ENCODE measurements around the gene SARM1.

The SARM1 gene

GRCh38 chr17:28350271-28350670 is 21.2 kb upstream of the SARM1 start:
- H3K4me3 ChIP-seq (ENCODE audit: extremely low read depth, insufficient read depth, low read length, poor library complexity, severe bottlenecking), result no peak overlapping the region
- H3K9me3 ChIP-seq (ENCODE audit: control insufficient read depth, low read length), result no peaks in the 10 kb centered on the region
- H3K27ac ChIP-seq (ENCODE audit: low read depth, low read length, severe bottlenecking), result no peak overlapping the region
- H3K36me3 ChIP-seq (ENCODE audit: control insufficient read depth, insufficient read depth, low read length), result peaks cover 95% of the 10 kb centered on the region
- H3K4me1 ChIP-seq (ENCODE audit: control insufficient read depth, insufficient read depth, low read length, poor library complexity, severe bottlenecking), result peaks cover 26% of the 10 kb centered on the region
- WGBS, 2 experiments (ENCODE audit: insufficient coverage in 2 of 2), result 97 to 100% methylated on average over 4 to 6 of the region's 7 CpGs

DNA sequence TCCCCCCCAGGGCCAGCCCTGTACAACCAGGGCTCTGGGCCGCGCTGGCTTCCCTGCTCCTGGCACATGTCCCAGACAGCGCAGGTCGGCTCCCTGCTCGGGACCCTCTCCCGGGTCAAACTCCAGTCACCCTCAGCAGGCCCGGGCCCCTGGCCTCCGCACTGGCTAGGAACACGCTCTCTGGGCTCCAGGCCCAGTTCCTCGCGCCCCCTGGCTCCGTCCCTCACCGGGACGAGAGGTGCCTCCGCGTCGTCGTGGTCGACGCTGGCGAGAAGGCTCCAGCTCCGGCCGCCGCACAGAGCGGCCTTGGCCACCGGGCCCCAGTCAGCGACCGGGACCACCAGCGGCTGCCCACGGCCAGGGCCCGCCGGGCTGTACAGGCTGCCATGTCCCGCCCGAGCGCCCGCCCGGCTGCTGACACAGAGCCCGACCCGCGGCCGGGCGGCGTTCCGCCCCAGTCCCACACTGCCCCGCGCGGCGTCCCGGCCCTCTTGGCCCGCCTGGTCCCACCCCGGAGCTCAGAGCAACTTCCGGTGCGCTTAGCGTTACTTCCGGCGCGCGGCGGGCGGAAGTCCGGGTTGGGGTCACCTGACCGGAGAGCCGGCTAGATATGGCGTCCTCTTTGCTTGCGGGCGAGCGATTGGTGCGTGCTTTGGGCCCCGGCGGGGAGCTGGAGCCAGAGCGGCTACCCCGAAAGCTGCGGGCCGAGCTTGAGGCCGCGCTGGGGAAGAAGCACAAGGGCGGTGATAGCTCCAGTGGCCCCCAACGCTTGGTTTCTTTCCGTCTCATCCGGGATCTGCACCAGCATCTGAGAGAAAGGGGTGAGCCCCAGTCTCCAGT is 14.2 kb upstream of the SARM1 start, which contains the start of gene POLDIP2:
POLDIP2 (minus strand) TSS at position 467 of the 840 bp plus-strand sequence; CDS start at position 388, 79 bp downstream.
- H3K4me3 ChIP-seq (ENCODE audit: extremely low read depth, insufficient read depth, low read length, poor library complexity, severe bottlenecking), result peak within 1 kb of the TSS; percentile 93
- 0% methylated on average over 67 to 71 of the region's 80 CpGs for WGBS, 2 experiments (ENCODE audit: insufficient coverage in 2 of 2)
- peaks cover 63% of the 10 kb centered on the region for H3K36me3 ChIP-seq (ENCODE audit: control insufficient read depth, insufficient read depth, low read length)
- H3K4me1 ChIP-seq (ENCODE audit: control insufficient read depth, insufficient read depth, low read length, poor library complexity, severe bottlenecking), result peaks cover 15% of the 10 kb centered on the region
- H3K9me3 ChIP-seq (ENCODE audit: control insufficient read depth, low read length), result no peaks in the 10 kb centered on the region
- H3K27ac ChIP-seq (ENCODE audit: low read depth, low read length, severe bottlenecking), result peak within 1 kb of the TSS; percentile 71

- Histone ChIP-seq H3K27ac (ENCODE audit: low read depth, low read length, severe bottlenecking) (peak overlapping the region; percentile 71), H3K4me1 (ENCODE audit: control insufficient read depth, insufficient read depth, low read length, poor library complexity, severe bottlenecking) (peaks cover 15% of the 10 kb centered on the region), H3K9me3 (ENCODE audit: control insufficient read depth, low read length) (no peaks in the 10 kb centered on the region), H3K4me3 (ENCODE audit: extremely low read depth, insufficient read depth, low read length, poor library complexity, severe bottlenecking) (peak overlapping the region; percentile 93), H3K36me3 (ENCODE audit: control insufficient read depth, insufficient read depth, low read length) (peaks cover 64% of the 10 kb centered on the region)
- WGBS, 2 experiments (ENCODE audit: insufficient coverage in 2 of 2), result 0 to 13% methylated on average over 2 to 3 of the region's 4 CpGs
These were observed 13.6 kb upstream of the SARM1 start for GRCh38 chr17:28357901-28358197.

DNA sequence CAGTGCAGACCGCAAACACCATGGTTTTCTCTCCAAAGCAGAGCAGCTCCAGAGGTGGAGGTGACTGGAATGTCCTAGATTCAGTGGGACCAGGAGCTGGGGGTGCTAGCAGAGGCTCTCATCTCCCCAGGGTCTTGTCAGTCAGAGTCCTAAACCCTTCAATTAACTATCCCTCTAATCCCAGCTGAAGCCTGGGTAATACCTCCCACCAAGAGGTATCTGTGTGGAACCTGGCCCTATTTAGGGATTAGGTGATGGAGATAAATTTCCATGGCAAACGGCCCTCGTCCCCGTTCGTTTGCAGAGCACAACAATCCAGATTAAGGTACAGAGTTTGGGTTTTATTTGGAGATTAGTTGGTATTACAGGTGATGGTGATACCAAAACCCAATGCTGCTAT is 8.3 kb upstream of the SARM1 start:
- no peak overlapping the region for H3K4me3 ChIP-seq (ENCODE audit: extremely low read depth, insufficient read depth, low read length, poor library complexity, severe bottlenecking)
- 97 to 100% methylated on average over 1 to 5 of the region's 5 CpGs for WGBS, 2 experiments (ENCODE audit: insufficient coverage in 2 of 2)
- no peak overlapping the region for H3K27ac ChIP-seq (ENCODE audit: low read depth, low read length, severe bottlenecking)
- H3K9me3 ChIP-seq (ENCODE audit: control insufficient read depth, low read length), result no peaks in the 10 kb centered on the region
- peaks cover 5% of the 10 kb centered on the region for H3K4me1 ChIP-seq (ENCODE audit: control insufficient read depth, insufficient read depth, low read length, poor library complexity, severe bottlenecking)
- H3K36me3 ChIP-seq (ENCODE audit: control insufficient read depth, insufficient read depth, low read length), result peaks cover 61% of the 10 kb centered on the region

DNA sequence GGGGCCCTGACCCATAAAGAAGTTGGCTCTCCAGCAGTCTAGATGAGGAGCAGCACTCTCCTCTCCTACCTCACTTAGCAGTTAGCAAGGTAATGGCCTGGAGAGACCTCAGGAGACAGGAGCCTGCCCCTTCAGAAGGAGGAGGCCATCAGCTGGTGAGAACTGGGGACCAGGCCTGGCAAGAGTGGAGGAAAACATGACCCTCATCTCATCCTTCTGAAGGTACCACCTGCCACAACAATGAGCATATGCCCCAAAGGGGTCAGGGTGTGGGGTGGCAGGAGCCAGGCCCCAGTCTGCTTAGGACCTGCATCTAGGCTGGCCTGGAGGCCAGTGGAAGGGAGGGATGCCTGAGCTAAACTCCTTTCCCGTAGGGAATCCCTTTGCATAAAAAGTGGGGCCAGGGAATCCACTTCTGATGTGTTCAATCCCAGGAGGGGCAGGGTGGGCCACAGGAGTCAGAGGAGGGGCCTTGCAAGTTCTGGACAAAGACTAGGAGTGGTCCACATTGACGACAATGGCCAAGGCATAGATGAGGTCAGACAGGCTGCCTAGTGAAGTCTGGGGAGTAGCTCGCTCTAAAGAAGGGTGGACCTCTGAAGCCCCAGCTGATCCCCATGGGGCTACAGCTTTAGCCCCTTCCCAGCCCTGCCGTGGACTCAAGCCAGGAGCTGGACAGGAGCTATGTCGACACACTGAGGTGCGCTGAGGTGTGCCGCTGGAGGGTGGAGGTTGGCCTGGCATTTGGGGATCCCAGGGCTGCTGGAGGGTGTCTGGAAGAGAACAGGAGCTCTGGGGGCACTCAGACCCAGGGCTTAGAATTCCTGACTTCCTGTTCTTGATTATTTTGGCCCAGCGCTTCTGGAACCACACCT is 7.5 kb upstream of the SARM1 start:
- Histone ChIP-seq H3K4me3 (ENCODE audit: extremely low read depth, insufficient read depth, low read length, poor library complexity, severe bottlenecking) (no peak overlapping the region), H3K27ac (ENCODE audit: low read depth, low read length, severe bottlenecking) (no peak overlapping the region), H3K9me3 (ENCODE audit: control insufficient read depth, low read length) (no peaks in the 10 kb centered on the region), H3K36me3 (ENCODE audit: control insufficient read depth, insufficient read depth, low read length) (peaks cover 56% of the 10 kb centered on the region), H3K4me1 (ENCODE audit: control insufficient read depth, insufficient read depth, low read length, poor library complexity, severe bottlenecking) (no peaks in the 10 kb centered on the region)
- WGBS, 2 experiments (ENCODE audit: insufficient coverage in 2 of 2), result 94 to 96% methylated on average over 4 to 8 of the region's 8 CpGs

DNA sequence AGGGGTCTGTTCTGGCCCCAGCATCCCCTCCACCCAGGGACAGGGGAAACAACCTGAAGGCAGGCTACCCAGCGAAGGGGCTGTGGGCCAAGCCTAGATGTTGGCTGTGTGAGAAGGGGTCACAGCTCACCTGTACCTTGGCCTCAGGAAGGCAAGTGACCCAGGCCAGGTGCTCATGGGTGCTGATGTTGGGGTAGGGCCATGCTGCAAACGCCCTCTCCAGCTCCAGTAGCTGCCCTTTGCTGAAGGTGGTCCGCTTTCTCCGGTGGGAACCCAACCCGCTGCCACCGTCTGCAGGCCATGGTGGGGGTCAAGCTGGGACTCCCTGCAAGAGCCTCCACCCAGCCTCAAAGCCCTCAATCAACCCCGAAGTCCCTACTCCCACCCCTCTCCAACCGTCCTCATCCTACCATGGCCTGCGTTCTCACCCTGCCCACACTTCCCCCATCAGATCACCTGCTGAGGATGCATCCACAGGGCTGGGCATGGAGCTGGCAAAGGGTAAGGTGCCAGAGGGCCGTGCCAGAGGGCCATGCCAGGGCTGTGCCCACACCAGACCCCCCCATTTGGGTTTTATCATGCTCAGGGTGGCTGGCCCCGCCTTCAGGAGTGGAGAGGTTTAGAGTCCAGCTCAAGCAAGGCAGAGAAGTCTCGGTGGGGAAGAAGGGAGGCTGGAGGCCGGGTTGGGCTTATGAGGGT is 6.7 kb upstream of the SARM1 start, which contains the start of gene SEBOX:
SEBOX (minus strand) TSS at position 535 of the 699 bp plus-strand sequence; CDS start at position 487, 48 bp downstream.
- Histone ChIP-seq H3K9me3 (ENCODE audit: control insufficient read depth, low read length) (no peaks in the 10 kb centered on the region), H3K4me1 (ENCODE audit: control insufficient read depth, insufficient read depth, low read length, poor library complexity, severe bottlenecking) (peaks cover 6% of the 10 kb centered on the region), H3K4me3 (ENCODE audit: extremely low read depth, insufficient read depth, low read length, poor library complexity, severe bottlenecking) (no peak within 1 kb of the TSS), H3K27ac (ENCODE audit: low read depth, low read length, severe bottlenecking) (no peak within 1 kb of the TSS), H3K36me3 (ENCODE audit: control insufficient read depth, insufficient read depth, low read length) (peaks cover 48% of the 10 kb centered on the region)
- WGBS, 2 experiments (ENCODE audit: insufficient coverage in 2 of 2), result 97% methylated on average over 6 to 9 of the region's 13 CpGs

DNA sequence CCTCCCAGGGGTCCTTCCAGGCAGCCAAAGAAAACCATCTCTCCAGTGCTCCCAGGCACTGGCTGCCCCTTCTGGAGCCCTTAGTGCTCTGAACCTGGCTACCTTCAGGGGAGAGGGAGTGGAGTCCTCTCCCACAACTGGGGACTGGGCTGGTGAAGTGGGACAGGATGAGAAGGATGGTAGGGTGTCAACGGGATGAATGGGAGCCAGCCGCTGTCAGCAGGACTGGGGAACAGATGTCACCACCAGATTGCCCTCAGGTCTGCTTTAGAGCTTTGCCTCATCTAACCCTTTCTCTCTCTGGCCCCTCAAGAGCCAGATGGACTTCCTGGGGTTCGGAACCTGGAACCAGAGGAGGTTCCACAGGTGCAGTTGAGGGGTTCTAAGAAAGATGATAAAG is 6.0 kb upstream of the SARM1 start:
- H3K36me3 ChIP-seq (ENCODE audit: control insufficient read depth, insufficient read depth, low read length), result peaks cover 42% of the 10 kb centered on the region
- no peak overlapping the region for H3K27ac ChIP-seq (ENCODE audit: low read depth, low read length, severe bottlenecking)
- 100% methylated on average over 2 of the region's 3 CpGs; no CpG with 5 or more reads in 1 of the 2 experiments for WGBS, 2 experiments (ENCODE audit: insufficient coverage in 2 of 2)
- peaks cover 10% of the 10 kb centered on the region for H3K4me1 ChIP-seq (ENCODE audit: control insufficient read depth, insufficient read depth, low read length, poor library complexity, severe bottlenecking)
- no peaks in the 10 kb centered on the region for H3K9me3 ChIP-seq (ENCODE audit: control insufficient read depth, low read length)
- H3K4me3 ChIP-seq (ENCODE audit: extremely low read depth, insufficient read depth, low read length, poor library complexity, severe bottlenecking), result no peak overlapping the region

- Histone ChIP-seq H3K4me3 (ENCODE audit: extremely low read depth, insufficient read depth, low read length, poor library complexity, severe bottlenecking) (no peak overlapping the region), H3K36me3 (ENCODE audit: control insufficient read depth, insufficient read depth, low read length) (peaks cover 30% of the 10 kb centered on the region), H3K9me3 (ENCODE audit: control insufficient read depth, low read length) (no peaks in the 10 kb centered on the region), H3K4me1 (ENCODE audit: control insufficient read depth, insufficient read depth, low read length, poor library complexity, severe bottlenecking) (peaks cover 16% of the 10 kb centered on the region), H3K27ac (ENCODE audit: low read depth, low read length, severe bottlenecking) (peak overlapping the region; percentile 16)
- WGBS, 2 experiments (ENCODE audit: insufficient coverage in 2 of 2), result 100% methylated on average over 1 of the region's 1 CpG; no CpG with 5 or more reads in 1 of the 2 experiments
These were observed 4.9 kb upstream of the SARM1 start for GRCh38 chr17:28366605-28367004.

GRCh38 chr17:28367641-28368305 is 3.7 kb upstream of the SARM1 start:
- Histone ChIP-seq H3K36me3 (ENCODE audit: control insufficient read depth, insufficient read depth, low read length) (peaks cover 22% of the 10 kb centered on the region), H3K9me3 (ENCODE audit: control insufficient read depth, low read length) (no peaks in the 10 kb centered on the region), H3K4me1 (ENCODE audit: control insufficient read depth, insufficient read depth, low read length, poor library complexity, severe bottlenecking) (peaks cover 16% of the 10 kb centered on the region), H3K27ac (ENCODE audit: low read depth, low read length, severe bottlenecking) (no peak overlapping the region), H3K4me3 (ENCODE audit: extremely low read depth, insufficient read depth, low read length, poor library complexity, severe bottlenecking) (no peak overlapping the region)
- WGBS, 2 experiments (ENCODE audit: insufficient coverage in 2 of 2), result 93 to 94% methylated on average over 17 to 20 of the region's 21 CpGs

DNA sequence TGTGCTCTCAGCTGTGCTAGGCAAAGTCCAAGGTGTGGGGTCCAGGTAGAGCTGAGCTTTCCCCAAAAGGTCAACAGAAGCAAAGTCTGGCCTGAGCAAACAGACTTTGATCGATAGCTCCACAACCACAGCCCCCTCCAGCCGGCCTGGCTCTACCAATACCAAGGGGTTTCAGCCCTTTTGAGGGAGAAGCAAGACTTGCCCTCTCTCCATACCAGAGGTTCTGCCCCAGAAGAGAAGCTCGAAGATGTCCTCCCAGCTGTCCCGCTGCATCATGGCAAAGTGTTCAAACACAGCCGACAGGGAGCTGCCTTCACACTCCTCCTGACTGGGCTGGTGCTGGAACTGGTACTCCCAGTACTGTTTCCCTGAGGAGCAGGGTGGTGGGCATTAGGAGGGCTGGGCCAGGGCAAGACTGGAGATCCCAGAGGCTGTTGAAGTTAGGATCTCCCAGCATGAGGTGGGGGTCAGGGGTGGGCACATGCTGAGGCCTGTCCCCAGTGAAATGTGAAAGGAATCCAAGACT is 3.1 kb upstream of the SARM1 start:
- Histone ChIP-seq H3K27ac (ENCODE audit: low read depth, low read length, severe bottlenecking) (no peak overlapping the region), H3K36me3 (ENCODE audit: control insufficient read depth, insufficient read depth, low read length) (peaks cover 18% of the 10 kb centered on the region), H3K4me1 (ENCODE audit: control insufficient read depth, insufficient read depth, low read length, poor library complexity, severe bottlenecking) (peaks cover 16% of the 10 kb centered on the region), H3K9me3 (ENCODE audit: control insufficient read depth, low read length) (no peaks in the 10 kb centered on the region), H3K4me3 (ENCODE audit: extremely low read depth, insufficient read depth, low read length, poor library complexity, severe bottlenecking) (no peak overlapping the region)
- 88 to 97% methylated on average over 4 to 5 of the region's 5 CpGs for WGBS, 2 experiments (ENCODE audit: insufficient coverage in 2 of 2)
